Measurements from ENCODE around the gene ACP2.

ACP2 gene

GRCh38 chr11:47280860-47281259 lies 32.2 kb upstream of the ACP2 start:
- Histone ChIP-seq H3K27ac (ENCODE audit: low read length, poor library complexity, severe bottlenecking) (no peak overlapping the region), H3K23ac (ENCODE audit: low read length in 2 of 2) (no peak overlapping the region)
- WGBS: over 99% methylated on average over 5 of the region's 5 CpGs

GRCh38 chr11:47280099-47280498 lies 31.5 kb upstream of the ACP2 start:
- no peaks in the 10 kb centered on the region for H3K4me1 ChIP-seq (ENCODE audit: control insufficient read depth, insufficient read depth, low read depth, low read length)
- H3K4me2 ChIP-seq (ENCODE audit: low read length, poor library complexity, severe bottlenecking): no peak overlapping the region
- no peak overlapping the region for H3K14ac ChIP-seq (ENCODE audit: low read length in 2 of 2)
- H3K9ac ChIP-seq (ENCODE audit: low read length): no peak overlapping the region
- H3K9me3 ChIP-seq (ENCODE audit: control insufficient read depth, low read length): no peaks in the 10 kb centered on the region
- H3K23ac ChIP-seq (ENCODE audit: low read length in 2 of 2): no peak overlapping the region
- no peak overlapping the region for H4K8ac ChIP-seq (ENCODE audit: low read length)
- no peak overlapping the region for H2BK120ac ChIP-seq (ENCODE audit: low read depth, low read length)
- no peak overlapping the region for H2BK12ac ChIP-seq (ENCODE audit: low read length in 2 of 2)
- H4K91ac ChIP-seq (ENCODE audit: low read length): no peak overlapping the region
- H2AFZ ChIP-seq (ENCODE audit: low read depth, low read length): no peak overlapping the region
- DNase-seq: no peak
- no peak overlapping the region for H3K18ac ChIP-seq (ENCODE audit: low read depth in 1 of 2, low read length in 2 of 2)
- H3K27ac ChIP-seq (ENCODE audit: low read length, poor library complexity, severe bottlenecking): no peak overlapping the region
- H3K4me3 ChIP-seq (ENCODE audit: insufficient read depth in 1 of 2, low read depth in 1 of 2, low read length in 2 of 2): no peak overlapping the region
- peaks cover 66 to 95% of the 10 kb centered on the region in 2 experiments for H3K36me3 ChIP-seq (ENCODE audit: control insufficient read depth in 1 of 2, insufficient read depth in 2 of 2, low read depth in 1 of 2, low read length in 2 of 2)
- no peak overlapping the region for H2AK5ac ChIP-seq (ENCODE audit: low read length, severe bottlenecking)
- no peak overlapping the region for H2BK15ac ChIP-seq (ENCODE audit: low read depth, poor library complexity, severe bottlenecking)
- no peaks in the 10 kb centered on the region for H3K27me3 ChIP-seq (ENCODE audit: control insufficient read depth in 1 of 2, insufficient read depth in 1 of 2, low read length in 2 of 2)
- H3K4ac ChIP-seq (ENCODE audit: low read depth in 1 of 2, low read length in 2 of 2): no peak overlapping the region
- no peak overlapping the region for H2BK5ac ChIP-seq (ENCODE audit: low read depth, low read length, poor library complexity, severe bottlenecking)
- H3K79me1 ChIP-seq (replicated peaks; ENCODE audit: low read length, poor library complexity, severe bottlenecking): peaks cover 29% of the 10 kb centered on the region

More at GRCh38 chr11:47280860-47281259, 32.2 kb upstream of the ACP2 start:
- Histone ChIP-seq H3K4ac (ENCODE audit: low read depth in 1 of 2, low read length in 2 of 2) (no peak overlapping the region), H4K8ac (ENCODE audit: low read length) (no peak overlapping the region), H3K4me3 (ENCODE audit: insufficient read depth in 1 of 2, low read depth in 1 of 2, low read length in 2 of 2) (no peak overlapping the region), H2AK5ac (ENCODE audit: low read length, severe bottlenecking) (no peak overlapping the region), H2BK5ac (ENCODE audit: low read depth, low read length, poor library complexity, severe bottlenecking) (no peak overlapping the region), H3K36me3 (ENCODE audit: control insufficient read depth in 1 of 2, insufficient read depth in 2 of 2, low read depth in 1 of 2, low read length in 2 of 2) (peaks cover 66 to 95% of the 10 kb centered on the region in 2 experiments), H2BK15ac (ENCODE audit: low read depth, poor library complexity, severe bottlenecking) (no peak overlapping the region), H3K4me2 (ENCODE audit: low read length, poor library complexity, severe bottlenecking) (no peak overlapping the region), H3K18ac (ENCODE audit: low read depth in 1 of 2, low read length in 2 of 2) (no peak overlapping the region), H2BK12ac (ENCODE audit: low read length in 2 of 2) (no peak overlapping the region), H2BK120ac (ENCODE audit: low read depth, low read length) (no peak overlapping the region), H4K91ac (ENCODE audit: low read length) (no peak overlapping the region), H3K14ac (ENCODE audit: low read length in 2 of 2) (no peak overlapping the region), H3K79me1 (replicated peaks; ENCODE audit: low read length, poor library complexity, severe bottlenecking) (peaks cover 24% of the 10 kb centered on the region), H3K9ac (ENCODE audit: low read length) (no peak overlapping the region), H2AFZ (ENCODE audit: low read depth, low read length) (no peak overlapping the region), H3K9me3 (ENCODE audit: control insufficient read depth, low read length) (no peaks in the 10 kb centered on the region), H3K27me3 (ENCODE audit: control insufficient read depth in 1 of 2, insufficient read depth in 1 of 2, low read length in 2 of 2) (no peaks in the 10 kb centered on the region), H3K4me1 (ENCODE audit: control insufficient read depth, insufficient read depth, low read depth, low read length) (no peaks in the 10 kb centered on the region)
- no peak for DNase-seq

GRCh38 chr11:47278769-47279168 lies 30.2 kb upstream of the ACP2 start:
- Histone ChIP-seq H3K4me3 (ENCODE audit: insufficient read depth in 1 of 2, low read depth in 1 of 2, low read length in 2 of 2) (no peak overlapping the region), H3K4ac (ENCODE audit: low read depth in 1 of 2, low read length in 2 of 2) (no peak overlapping the region), H2BK120ac (ENCODE audit: low read depth, low read length) (no peak overlapping the region), H3K36me3 (ENCODE audit: control insufficient read depth in 1 of 2, insufficient read depth in 2 of 2, low read depth in 1 of 2, low read length in 2 of 2) (peaks cover 61 to 90% of the 10 kb centered on the region in 2 experiments), H2AFZ (ENCODE audit: low read depth, low read length) (no peak overlapping the region), H2BK15ac (ENCODE audit: low read depth, poor library complexity, severe bottlenecking) (no peak overlapping the region), H4K8ac (ENCODE audit: low read length) (no peak overlapping the region), H3K27ac (ENCODE audit: low read length, poor library complexity, severe bottlenecking) (no peak overlapping the region), H2AK5ac (ENCODE audit: low read length, severe bottlenecking) (no peak overlapping the region), H2BK5ac (ENCODE audit: low read depth, low read length, poor library complexity, severe bottlenecking) (no peak overlapping the region), H3K4me1 (ENCODE audit: control insufficient read depth, insufficient read depth, low read depth, low read length) (no peaks in the 10 kb centered on the region), H4K91ac (ENCODE audit: low read length) (no peak overlapping the region), H3K23ac (ENCODE audit: low read length in 2 of 2) (no peak overlapping the region), H3K14ac (ENCODE audit: low read length in 2 of 2) (no peak overlapping the region), H3K4me2 (ENCODE audit: low read length, poor library complexity, severe bottlenecking) (no peak overlapping the region), H3K27me3 (ENCODE audit: control insufficient read depth in 1 of 2, insufficient read depth in 1 of 2, low read length in 2 of 2) (no peaks in the 10 kb centered on the region), H3K79me1 (replicated peaks; ENCODE audit: low read length, poor library complexity, severe bottlenecking) (peaks cover 35% of the 10 kb centered on the region), H3K9me3 (ENCODE audit: control insufficient read depth, low read length) (no peaks in the 10 kb centered on the region), H2BK12ac (ENCODE audit: low read length in 2 of 2) (no peak overlapping the region), H3K18ac (ENCODE audit: low read depth in 1 of 2, low read length in 2 of 2) (no peak overlapping the region), H3K9ac (ENCODE audit: low read length) (no peak overlapping the region)
- DNase-seq: no peak
- 100% methylated on average over 2 of the region's 4 CpGs for WGBS

GRCh38 chr11:47278058-47278457 lies 29.4 kb upstream of the ACP2 start:
- H2BK12ac ChIP-seq (ENCODE audit: low read length in 2 of 2): no peak overlapping the region
- H3K36me3 ChIP-seq (ENCODE audit: control insufficient read depth in 1 of 2, insufficient read depth in 2 of 2, low read depth in 1 of 2, low read length in 2 of 2): peaks cover 54 to 84% of the 10 kb centered on the region in 2 experiments
- H3K4me2 ChIP-seq (ENCODE audit: low read length, poor library complexity, severe bottlenecking): no peak overlapping the region
- no peak overlapping the region for H2AK5ac ChIP-seq (ENCODE audit: low read length, severe bottlenecking)
- no peaks in the 10 kb centered on the region for H3K4me1 ChIP-seq (ENCODE audit: control insufficient read depth, insufficient read depth, low read depth, low read length)
- H4K8ac ChIP-seq (ENCODE audit: low read length): no peak overlapping the region
- H2AFZ ChIP-seq (ENCODE audit: low read depth, low read length): no peak overlapping the region
- no peaks in the 10 kb centered on the region for H3K27me3 ChIP-seq (ENCODE audit: control insufficient read depth in 1 of 2, insufficient read depth in 1 of 2, low read length in 2 of 2)
- no CpG with 5 or more reads among the region's 3 CpGs for WGBS
- H3K18ac ChIP-seq (ENCODE audit: low read depth in 1 of 2, low read length in 2 of 2): no peak overlapping the region
- peaks cover 37% of the 10 kb centered on the region for H3K79me1 ChIP-seq (replicated peaks; ENCODE audit: low read length, poor library complexity, severe bottlenecking)
- H2BK15ac ChIP-seq (ENCODE audit: low read depth, poor library complexity, severe bottlenecking): no peak overlapping the region
- no peak overlapping the region for H4K91ac ChIP-seq (ENCODE audit: low read length)
- no peak overlapping the region for H3K4me3 ChIP-seq (ENCODE audit: insufficient read depth in 1 of 2, low read depth in 1 of 2, low read length in 2 of 2)
- no peak overlapping the region for H2BK120ac ChIP-seq (ENCODE audit: low read depth, low read length)
- no peak overlapping the region for H3K4ac ChIP-seq (ENCODE audit: low read depth in 1 of 2, low read length in 2 of 2)
- no peak overlapping the region for H3K23ac ChIP-seq (ENCODE audit: low read length in 2 of 2)
- no peak overlapping the region for H2BK5ac ChIP-seq (ENCODE audit: low read depth, low read length, poor library complexity, severe bottlenecking)
- no peak overlapping the region for H3K14ac ChIP-seq (ENCODE audit: low read length in 2 of 2)
- H3K9ac ChIP-seq (ENCODE audit: low read length): no peak overlapping the region
- no peaks in the 10 kb centered on the region for H3K9me3 ChIP-seq (ENCODE audit: control insufficient read depth, low read length)
- no peak for DNase-seq
- H3K27ac ChIP-seq (ENCODE audit: low read length, poor library complexity, severe bottlenecking): no peak overlapping the region
